IMR-90 (cell line): ENCODE results near the gene SPATA18. TPM values are rescaled to one million over a fixed set of nuclear protein-coding genes. Genes with fewer than 3 reads are reported as not detected.

Experiments used
- ATAC-seq: fragments of 200-7000 bp; cut with Tn5 transposase; 2 replicates; pipeline ENCODE4 v1.9.1; 2020; ENCODE audit warnings: low read depth, mild to moderate bottlenecking, moderate library complexity
- BruUV-seq: library from RNA; stranded (reverse); fragments of 400-500 nt; replicated peaks from 2 replicates; lab custom pipeline; 2021; lab: Mats Ljungman, UMichigan
- CTCF ChIA-PET: fragments of 300-600 bp; formaldehyde crosslinking; extraction: SDS; loops from one replicate; lab custom pipeline; 2021; ENCODE audit warnings: antibody characterized with exemption; lab: Yijun Ruan, JAX
- POLR2A ChIA-PET: fragments of 300-600 bp; sonication (Branson Sonifier 250); formaldehyde crosslinking; loops from one replicate; lab custom pipeline; 2022; ENCODE audit warnings: antibody characterized with exemption; ENCODE audit not compliant: unreplicated experiment; lab: Charles Lee
- DNase-seq: peaks from one replicate; pipeline ENCODE4 v3.0.0; 2013
- H2AFZ ChIP-seq: replicated peaks from 2 replicates; pipeline ENCODE3; 2013; ENCODE audit warnings: low read length, mild to moderate bottlenecking; ENCODE audit not compliant: poor library complexity
- H2AK5ac ChIP-seq: 2 replicates; pipeline ENCODE4 v1.6.1; 2013; ENCODE audit warnings: low read depth, low read length, inconsistent platforms
- H2AK9ac ChIP-seq: replicated peaks from 2 replicates; pipeline ENCODE3; 2013; ENCODE audit warnings: mild to moderate bottlenecking, low read depth, low read length, moderate library complexity; ENCODE audit not compliant: poor library complexity
- H2BK120ac ChIP-seq: 2 replicates; pipeline ENCODE4 v1.6.1; 2013; ENCODE audit warnings: low read depth, low read length, inconsistent platforms
- H2BK15ac ChIP-seq: 3 replicates; pipeline ENCODE4 v1.6.1; 2013; ENCODE audit warnings: low read depth, low read length, inconsistent platforms
- H2BK20ac ChIP-seq: 2 replicates; pipeline ENCODE4 v1.6.1; 2013; ENCODE audit warnings: low read depth, mild to moderate bottlenecking, inconsistent platforms, low read length, moderate library complexity
- H2BK5ac ChIP-seq: 2 replicates; pipeline ENCODE4 v1.6.1; 2013; ENCODE audit warnings: mild to moderate bottlenecking, low read depth, low read length, inconsistent platforms; ENCODE audit not compliant: poor library complexity, severe bottlenecking
- H3K14ac ChIP-seq: replicated peaks from 2 replicates; pipeline ENCODE4 v1.6.1; 2013; ENCODE audit warnings: low read depth, low read length, inconsistent platforms
- H3K18ac ChIP-seq: 2 replicates; pipeline ENCODE4 v1.6.1; 2013; ENCODE audit warnings: low read depth, low read length, control low read depth
- H3K23ac ChIP-seq: 2 replicates; pipeline ENCODE4 v1.6.1; 2013; ENCODE audit warnings: low read depth, low read length, inconsistent platforms
- H3K27ac ChIP-seq: 2 replicates; pipeline ENCODE4 v1.5.1; 2013; ENCODE audit warnings: mild to moderate bottlenecking, control low read depth, low read length; ENCODE audit not compliant: insufficient read depth
- H3K27me3 ChIP-seq: 2 replicates; pipeline ENCODE4 v1.6.1; 2013; ENCODE audit warnings: low read length; ENCODE audit not compliant: control insufficient read depth, insufficient read depth
- H3K36me3 ChIP-seq: 2 replicates; pipeline ENCODE4 v1.6.1; 2013; ENCODE audit warnings: low read length, mixed read lengths; ENCODE audit not compliant: control insufficient read depth, insufficient read depth
- H3K4ac ChIP-seq: 2 replicates; pipeline ENCODE4 v1.6.1; 2013; ENCODE audit warnings: low read depth, low read length, inconsistent platforms
- H3K4me1 ChIP-seq: 2 replicates; pipeline ENCODE4 v1.6.1; 2013; ENCODE audit warnings: low read length, mixed read lengths; ENCODE audit not compliant: control insufficient read depth, insufficient read depth
- H3K4me2 ChIP-seq: 2 replicates; pipeline ENCODE4 v1.6.1; 2013; ENCODE audit warnings: low read depth, mild to moderate bottlenecking, control low read depth, low read length, moderate library complexity
- H3K4me3 ChIP-seq: 2 replicates; pipeline ENCODE4 v1.5.1; 2013; ENCODE audit warnings: low read depth, mild to moderate bottlenecking, control low read depth, low read length, moderate library complexity; ENCODE audit not compliant: insufficient read depth
- H3K56ac ChIP-seq: 2 replicates; pipeline ENCODE4 v1.6.1; 2013; ENCODE audit warnings: low read length, inconsistent platforms; ENCODE audit not compliant: insufficient read depth; ENCODE audit errors: extremely low read depth
- H3K79me1 ChIP-seq, 2 experiments: 2 replicates each; pipeline ENCODE4 v1.6.1; 2013; ENCODE audit warnings: low read length in 2 of 2, inconsistent platforms in 1 of 2, low read depth in 1 of 2
- H3K9ac ChIP-seq: 2 replicates; pipeline ENCODE4 v1.6.1; 2013; ENCODE audit warnings: low read depth, low read length, control low read depth
- H3K9me1 ChIP-seq: 2 replicates; pipeline ENCODE4 v1.6.1; 2013; ENCODE audit warnings: low read length, inconsistent platforms; ENCODE audit not compliant: insufficient read depth
- H3K9me3 ChIP-seq: 2 replicates; pipeline ENCODE4 v1.6.1; 2013; ENCODE audit warnings: low read length; ENCODE audit not compliant: control insufficient read depth, insufficient read depth
- H4K20me1 ChIP-seq: 2 replicates; pipeline ENCODE4 v1.6.1; 2013; ENCODE audit warnings: low read length, inconsistent platforms; ENCODE audit not compliant: insufficient read depth
- H4K5ac ChIP-seq: 2 replicates; pipeline ENCODE4 v1.6.1; 2013; ENCODE audit warnings: mild to moderate bottlenecking, low read depth, low read length, control low read depth
- H4K8ac ChIP-seq, 2 experiments: 2 replicates each; pipeline ENCODE4 v1.6.1; 2013; ENCODE audit warnings: low read depth in 2 of 2, low read length in 2 of 2, control low read depth in 1 of 2, inconsistent platforms in 1 of 2
- H4K91ac ChIP-seq: 2 replicates; pipeline ENCODE4 v1.6.1; 2013; ENCODE audit warnings: low read depth, low read length, inconsistent platforms; ENCODE audit not compliant: insufficient read depth
- CHD1 ChIP-seq: IDR thresholded peaks from 2 replicates; pipeline ENCODE4 v1.6.1; 2012; ENCODE audit warnings: low read depth, low read length, improper control_type of control experiment
- ELK1 ChIP-seq: fragments of 150-350 bp; IDR thresholded peaks from 2 replicates; pipeline ENCODE4 v1.6.1; 2016; ENCODE audit warnings: low read depth, mild to moderate bottlenecking, low read length, moderate library complexity, borderline replicate concordance
- FOS ChIP-seq: fragments of 150-350 bp; IDR thresholded peaks from 2 replicates; pipeline ENCODE4 v1.6.1; 2016; ENCODE audit warnings: low read depth, low read length
- MAFK ChIP-seq: IDR thresholded peaks from 2 replicates; pipeline ENCODE4 v1.6.1; 2012; ENCODE audit warnings: low read depth, low read length, improper control_type of control experiment
- MAZ ChIP-seq: IDR thresholded peaks from 2 replicates; pipeline ENCODE4 v1.6.1; 2012; ENCODE audit warnings: low read depth, mild to moderate bottlenecking, low read length, improper control_type of control experiment, moderate library complexity, borderline replicate concordance
- MXI1 ChIP-seq: IDR thresholded peaks from 2 replicates; pipeline ENCODE4 v1.6.1; 2012; ENCODE audit warnings: low read depth, mild to moderate bottlenecking, low read length, moderate library complexity, borderline replicate concordance
- NFE2L2 ChIP-seq: fragments of 150-350 bp; IDR thresholded peaks from 2 replicates; pipeline ENCODE4 v1.6.1; 2016; ENCODE audit warnings: low read depth, mild to moderate bottlenecking, low read length
- RAD21 ChIP-seq: IDR thresholded peaks from 2 replicates; pipeline ENCODE4 v1.6.1; 2012; ENCODE audit warnings: low read length, improper control_type of control experiment
- RCOR1 ChIP-seq: IDR thresholded peaks from 2 replicates; pipeline ENCODE4 v1.6.1; 2012; ENCODE audit warnings: mild to moderate bottlenecking, low read length, improper control_type of control experiment; ENCODE audit not compliant: insufficient replicate concordance
- RFX5 ChIP-seq: IDR thresholded peaks from 2 replicates; pipeline ENCODE4 v1.8.0; 2012; ENCODE audit warnings: low read depth, mild to moderate bottlenecking, low read length, moderate library complexity
- SMC3 ChIP-seq: fragments of 150-350 bp; IDR thresholded peaks from 2 replicates; pipeline ENCODE4 v1.6.1; 2016; ENCODE audit warnings: low read depth, mild to moderate bottlenecking, antibody characterized with exemption, low read length, moderate library complexity
- WGBS, 2 experiments: methylation state at CpG; one replicate each; pipeline versions ENCODE4 v1.1.5 to v1.1.7; 2013; ENCODE audit warnings: missing lambda C conversion rate in 2 of 2; ENCODE audit not compliant: insufficient read length in 1 of 2; ENCODE audit errors: extremely low coverage in 2 of 2; 5-methylcytosine and 5-hydroxymethylcytosine counted together
- dilution Hi-C: fragments of 300-500 bp; cut with HindIII; formaldehyde crosslinking; loops from one replicate; pipeline ENCODE4 v1.14.3; 2018; ENCODE audit warnings: low sequenced_read_pairs; ENCODE audit not compliant: unreplicated experiment
- in situ Hi-C: fragments of 300-500 bp; cut with MboI; formaldehyde crosslinking; loops from 3 replicates; pipeline ENCODE4 v1.14.3; 2019; ENCODE audit warnings: low sequenced_read_pairs, inconsistent platforms, mixed read lengths
- intact Hi-C: fragments of 100-400 bp; cut with micrococcal nuclease; formaldehyde crosslinking; loops from 2 replicates; pipeline ENCODE4 v1.10.0; 2022
- polyA plus RNA-seq, 3 experiments: library from polyadenylated mRNA; depleted of rRNA; stranded (reverse); fragments of >200 nt; gene quantifications; 2 replicates each; pipeline ENCODE4 v1.2.3, GENCODE V29; 2012; ENCODE audit warnings: low replicate concordance in 1 of 3
- total RNA-seq: library from RNA; depleted of rRNA; stranded (reverse); fragments of >200 nt; gene quantifications from 2 replicates; pipeline ENCODE4 v1.2.3, GENCODE V29; 2012
- TF ChIP-seq, protein P1 (sequence below): conservative IDR thresholded peaks from 2 replicates; pipeline ENCODE4 v1.5.1; 2012; ENCODE audit warnings: mild to moderate bottlenecking, low read depth, low read length, improper control_type of control experiment

SPATA18 gene
- total and polyA plus RNA-seq, 2 of the 4 experiments (the other 2 are of a cell fraction) = 3.0 to 4.7 TPM

- Histone ChIP-seq H3K4me1 (no peaks in the 10 kb centered on the region), H2BK5ac (no peak overlapping the region), H3K56ac (no peak overlapping the region), H2BK20ac (no peak overlapping the region), H3K9ac (no peak overlapping the region), H4K5ac (no peak overlapping the region), H3K23ac (no peak overlapping the region), H3K27ac (no peak overlapping the region), H3K18ac (no peak overlapping the region), H3K36me3 (no peaks in the 10 kb centered on the region), H2AK9ac (no peak overlapping the region), H2AK5ac (no peak overlapping the region), H3K9me1 (no peaks in the 10 kb centered on the region), H3K4ac (no peak overlapping the region), H3K4me2 (no peak overlapping the region), H3K9me3 (0 out of 2 replicates have a peak, but pooled peaks cover 2% of the 10 kb centered on the region), H2BK15ac (no peak overlapping the region), H4K8ac (no peak overlapping the region), H4K20me1 (no peaks in the 10 kb centered on the region), H3K4me3 (no peak overlapping the region), H4K91ac (no peak overlapping the region), H3K14ac (no peak overlapping the region), H3K27me3 (peaks cover 7% of the 10 kb centered on the region), H3K79me1 (no peaks in the 10 kb centered on the region), H2AFZ (no peak overlapping the region), H2BK120ac (no peak overlapping the region)
- BruUV-seq = no TSS peak
- DNase-seq = no peak
- WGBS, 2 experiments = no CpG with 5 or more reads among the region's 1 CpG
- no peak for ATAC-seq
- dilution Hi-C loops (no loop called here), in situ Hi-C loops (no loop called here), intact Hi-C loops (loop anchor here (5.0 kb wide), 1 partner anchor 876 kb away; no protein-coding TSS in a partner anchor)
- POLR2A ChIA-PET = no interaction called here
- TF ChIP-seq RFX5 (no peak), MAFK (no peak), MXI1 (no peak), RCOR1 (no peak), NFE2L2 (no peak), FOS (no peak), CHD1 (no peak), ELK1 (no peak), SMC3 (no peak), MAZ (no peak), RAD21 (no peak)
- TF ChIP-seq, protein P1, sequence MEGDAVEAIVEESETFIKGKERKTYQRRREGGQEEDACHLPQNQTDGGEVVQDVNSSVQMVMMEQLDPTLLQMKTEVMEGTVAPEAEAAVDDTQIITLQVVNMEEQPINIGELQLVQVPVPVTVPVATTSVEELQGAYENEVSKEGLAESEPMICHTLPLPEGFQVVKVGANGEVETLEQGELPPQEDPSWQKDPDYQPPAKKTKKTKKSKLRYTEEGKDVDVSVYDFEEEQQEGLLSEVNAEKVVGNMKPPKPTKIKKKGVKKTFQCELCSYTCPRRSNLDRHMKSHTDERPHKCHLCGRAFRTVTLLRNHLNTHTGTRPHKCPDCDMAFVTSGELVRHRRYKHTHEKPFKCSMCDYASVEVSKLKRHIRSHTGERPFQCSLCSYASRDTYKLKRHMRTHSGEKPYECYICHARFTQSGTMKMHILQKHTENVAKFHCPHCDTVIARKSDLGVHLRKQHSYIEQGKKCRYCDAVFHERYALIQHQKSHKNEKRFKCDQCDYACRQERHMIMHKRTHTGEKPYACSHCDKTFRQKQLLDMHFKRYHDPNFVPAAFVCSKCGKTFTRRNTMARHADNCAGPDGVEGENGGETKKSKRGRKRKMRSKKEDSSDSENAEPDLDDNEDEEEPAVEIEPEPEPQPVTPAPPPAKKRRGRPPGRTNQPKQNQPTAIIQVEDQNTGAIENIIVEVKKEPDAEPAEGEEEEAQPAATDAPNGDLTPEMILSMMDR = no peak
- CTCF ChIA-PET = interaction anchor here (1.2 kb wide), 1 partner anchor 9 kb away, joined by 4 read pairs; no protein-coding TSS in a partner anchor
Observed at GRCh38 chr4:52106191-52106590, 55.1 kb downstream of the SPATA18 start.
